Measurements from ENCODE around the gene FANCC.
A peak's percentile ranks its signal among the peaks of the same experiment; 100 is the strongest.

Gene FANCC

DNA sequence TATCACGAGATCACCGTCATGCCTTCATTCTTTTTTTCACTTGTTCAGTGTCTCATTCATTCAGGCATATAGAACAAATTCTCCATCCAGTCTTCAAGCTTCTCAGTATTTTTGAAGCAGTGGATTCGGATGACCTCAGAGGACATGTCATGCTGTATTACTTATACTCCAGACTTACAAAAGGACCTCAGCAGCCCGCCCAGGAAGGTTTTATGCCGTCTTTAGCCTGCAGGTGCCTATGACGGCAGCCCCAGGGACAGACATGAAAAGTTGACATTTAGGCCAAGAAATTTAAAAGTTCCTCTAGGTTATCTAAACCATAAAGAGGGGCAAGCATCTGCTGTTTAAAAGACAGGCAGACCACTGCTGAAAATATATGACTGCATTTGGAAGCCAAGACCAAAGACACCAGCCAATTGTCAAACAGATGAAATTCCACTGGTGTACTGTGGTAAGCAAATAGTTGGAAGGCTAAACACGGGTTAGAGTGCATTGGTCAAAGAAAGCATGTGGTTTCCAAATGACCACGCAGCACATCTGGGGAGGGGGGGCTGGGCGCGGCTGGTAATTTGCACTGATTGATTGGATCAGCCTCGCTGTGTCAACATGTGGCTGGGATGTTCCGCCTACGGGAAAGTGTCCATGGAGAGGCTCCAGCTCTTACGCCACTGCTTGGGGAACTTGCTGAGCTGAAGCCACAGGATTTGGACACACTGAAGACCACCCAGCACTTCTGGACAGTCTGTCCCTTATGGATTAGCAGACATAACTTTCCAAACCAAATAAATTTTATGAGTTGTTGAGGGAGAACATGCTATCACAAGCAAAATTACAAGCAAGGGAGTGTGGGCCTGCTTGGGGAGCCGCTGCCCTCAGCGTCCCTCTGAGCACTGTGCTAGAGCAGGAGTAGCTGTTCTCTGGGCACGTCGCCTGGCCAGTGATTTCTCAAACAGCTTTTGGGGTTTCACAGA is 173.6 kb downstream of the FANCC start:
- no peak for DNase-seq (ENCODE audit: low read depth in 3 of 3)

- DNase-seq (ENCODE audit: low read depth in 3 of 3) = no peak
Measured at GRCh38 chr9:95142728-95143127, 174.8 kb downstream of the FANCC start.

DNA sequence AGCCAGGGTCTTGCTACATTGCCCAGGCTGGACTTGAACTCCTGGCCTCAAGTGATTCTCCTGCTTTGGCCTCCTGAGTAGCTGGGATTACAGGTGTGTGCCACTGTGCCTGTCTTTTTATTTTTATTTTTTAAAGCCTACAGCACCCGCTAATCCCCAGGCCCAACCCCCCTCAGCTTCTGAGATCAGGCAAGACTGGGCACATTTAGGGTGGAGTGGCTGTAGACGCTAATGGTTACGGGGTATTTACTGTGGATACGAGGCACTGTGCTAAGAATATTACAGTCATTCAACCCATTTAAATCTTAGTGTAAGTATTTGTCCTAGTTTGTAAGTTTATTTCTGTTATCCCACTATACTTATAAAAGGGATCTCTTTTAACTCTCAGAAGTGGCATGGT is 175.2 kb downstream of the FANCC start:
- no peak for DNase-seq (ENCODE audit: low read depth in 3 of 3)

DNA sequence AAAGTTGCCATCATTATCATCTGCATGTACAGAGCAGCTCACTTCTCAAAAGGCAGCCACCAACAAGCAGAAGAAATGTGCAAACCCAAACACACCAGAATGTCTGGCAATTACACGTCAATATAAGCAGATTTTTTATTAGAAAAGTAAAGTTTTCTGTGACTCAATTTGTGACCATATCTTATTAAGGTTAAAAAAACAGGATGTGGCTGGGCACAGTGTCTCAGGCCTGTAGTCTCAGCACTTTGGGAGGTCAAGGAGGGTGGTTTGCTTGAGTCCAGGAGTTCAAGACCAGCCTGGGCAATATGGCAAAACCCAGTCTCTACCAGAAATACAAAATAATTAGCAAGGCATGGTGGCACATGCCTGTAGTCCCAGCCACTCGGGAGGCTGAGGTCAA is 176.7 kb downstream of the FANCC start:
- no peak for DNase-seq (ENCODE audit: low read depth in 3 of 3)

GRCh38 chr9:95139126-95139525 is 178.4 kb downstream of the FANCC start:
- DNase-seq (ENCODE audit: low read depth in 3 of 3) = no peak

DNA sequence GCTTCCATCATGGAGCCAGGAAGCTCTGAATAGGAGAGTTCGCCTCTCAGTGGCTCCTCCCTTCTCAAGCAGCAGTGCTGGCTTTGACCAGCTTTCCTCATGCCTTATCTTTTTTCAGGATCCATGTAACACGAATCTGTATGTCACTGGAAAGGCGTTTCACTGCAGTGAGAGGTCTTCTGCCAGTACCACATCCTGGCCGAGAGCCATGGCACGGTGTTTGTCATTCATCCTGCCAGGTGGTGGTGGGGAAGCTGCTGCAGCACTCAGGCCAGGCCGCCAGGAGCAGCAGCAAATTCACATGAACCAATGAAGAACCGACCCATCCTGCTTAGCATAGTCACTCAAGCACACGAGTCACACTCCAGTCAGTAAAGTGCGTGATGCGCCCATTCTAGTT is 179.0 kb downstream of the FANCC start:
- no peak for DNase-seq (ENCODE audit: low read depth in 3 of 3)

DNA sequence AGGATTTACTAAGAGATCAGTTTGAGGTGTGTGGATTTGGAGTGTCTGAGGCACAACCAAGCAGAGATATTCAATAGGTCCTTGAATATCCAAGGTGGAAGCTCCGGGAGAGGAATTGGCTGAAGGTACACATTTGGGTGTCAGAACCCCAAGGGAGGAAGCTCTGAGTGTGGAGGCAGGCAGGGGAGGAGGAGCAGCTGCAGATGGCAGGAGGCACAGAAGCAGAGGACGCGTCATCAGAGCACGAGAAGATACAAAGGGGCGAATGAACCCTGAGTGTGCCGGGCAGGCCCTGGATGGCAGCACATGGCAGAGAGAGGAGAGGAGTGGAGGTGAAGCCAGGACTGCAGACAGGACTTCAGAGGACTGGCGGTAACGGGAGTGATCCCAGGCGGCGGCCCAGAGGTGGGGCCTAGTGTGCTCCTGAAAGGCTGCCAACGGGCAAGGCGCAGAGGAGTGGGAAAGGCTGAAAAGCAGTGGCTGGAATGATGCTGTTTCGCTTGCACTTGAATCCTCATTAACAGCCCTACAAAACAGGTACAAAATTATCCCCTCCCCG is 179.8 kb downstream of the FANCC start:
- DNase-seq (ENCODE audit: low read depth in 3 of 3) = no peak

- no peak for DNase-seq (ENCODE audit: low read depth in 3 of 3)
Measured at GRCh38 chr9:95135756-95136155, 181.8 kb downstream of the FANCC start.

- no peak for DNase-seq (ENCODE audit: low read depth in 3 of 3)
Measured at GRCh38 chr9:95134457-95134881, 183.0 kb downstream of the FANCC start.

- no peak for DNase-seq (ENCODE audit: low read depth in 3 of 3)
Measured at GRCh38 chr9:95133325-95133705, 184.2 kb downstream of the FANCC start.

DNA sequence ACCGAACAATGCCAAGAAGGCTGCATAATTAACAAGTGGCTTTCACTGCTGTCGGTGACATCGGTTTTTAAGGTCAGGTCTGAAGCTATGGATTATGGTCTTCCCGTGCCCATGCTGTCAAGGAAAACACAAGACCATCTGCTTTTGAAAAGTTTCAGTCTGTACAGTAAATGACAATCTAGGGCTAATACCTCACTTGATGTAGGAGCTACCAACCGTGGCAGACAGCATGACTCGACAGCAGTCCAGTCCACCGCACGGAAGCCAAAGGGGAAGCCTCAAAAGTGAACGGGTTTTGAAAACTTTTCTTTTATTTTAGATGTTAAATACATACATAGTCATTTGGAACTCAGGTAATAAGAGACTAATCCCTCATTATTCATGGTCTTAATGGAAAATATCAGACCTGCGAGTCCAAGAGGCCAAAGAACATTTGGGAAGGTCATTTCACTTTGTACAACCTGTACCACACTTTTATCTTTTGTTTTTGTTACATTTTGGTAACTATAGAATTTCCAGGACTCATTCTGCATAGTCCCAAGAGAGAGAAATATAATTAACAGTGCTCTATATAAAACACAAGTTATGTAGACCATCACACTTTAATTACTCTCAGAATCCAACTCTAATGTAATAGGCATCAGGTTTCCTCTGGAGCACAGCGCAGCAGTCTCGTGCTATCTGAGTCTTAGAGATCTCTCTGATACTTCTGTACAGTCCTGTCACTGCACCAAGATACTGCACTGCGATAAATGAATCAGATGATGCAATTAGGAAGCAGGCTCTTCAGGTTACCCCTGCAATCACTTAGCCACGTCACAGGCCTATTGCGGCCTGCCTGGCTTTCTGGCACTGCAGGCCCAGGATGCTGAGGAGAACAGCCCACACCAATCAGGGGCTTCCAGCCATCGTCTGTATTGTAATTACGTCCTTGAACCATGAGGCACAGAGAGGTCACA is 184.9 kb downstream of the FANCC start:
- no peak for DNase-seq (ENCODE audit: low read depth in 3 of 3)

DNA sequence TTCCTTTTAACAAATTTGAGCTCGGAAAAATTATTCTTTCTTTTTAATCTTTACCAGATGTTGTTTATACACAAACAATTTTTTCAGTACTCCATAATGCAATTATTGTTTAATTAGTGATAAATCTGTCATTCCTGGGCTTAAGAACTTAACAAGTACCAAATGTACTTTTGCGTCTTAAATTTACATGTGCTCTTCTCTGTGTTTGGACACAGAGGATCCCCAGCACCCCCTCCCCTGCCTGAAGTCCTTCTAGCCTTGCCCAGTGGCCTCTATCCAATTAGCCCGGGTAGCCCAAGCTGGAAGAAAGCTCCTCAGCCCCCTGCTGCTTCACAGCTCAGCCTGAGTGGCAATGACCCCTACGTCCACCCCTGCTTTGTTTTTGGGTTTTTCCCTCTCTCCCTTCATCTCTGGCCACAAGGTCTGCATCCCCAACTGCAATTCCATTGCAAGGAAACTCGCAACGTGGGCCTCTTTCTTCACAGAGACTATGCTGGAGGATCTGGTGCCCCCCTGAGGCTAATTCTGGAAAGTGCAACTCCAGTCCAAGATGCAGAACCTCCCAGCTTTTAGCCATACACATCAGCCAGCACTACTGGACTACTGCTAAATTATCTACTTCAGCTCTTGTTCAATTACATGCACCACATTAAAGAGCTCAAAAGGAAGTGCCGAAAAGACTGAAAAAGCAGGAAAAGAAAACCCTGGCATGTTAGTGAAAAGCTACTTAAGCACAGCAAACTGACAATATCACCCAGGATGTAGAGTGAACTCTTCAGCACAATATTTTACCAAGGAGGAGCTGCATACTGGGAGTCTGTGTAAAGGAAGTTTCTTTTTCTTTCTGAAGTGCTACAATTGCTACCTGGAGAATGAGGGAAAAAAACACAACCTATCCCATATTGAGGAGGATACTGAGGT is 186.2 kb downstream of the FANCC start:
- DNase-seq (ENCODE audit: low read depth in 3 of 3) = peak; percentile 2 to 45 (median 11)

GRCh38 chr9:95130484-95130883 is 187.0 kb downstream of the FANCC start:
- DNase-seq (ENCODE audit: low read depth in 3 of 3) = no peak

DNA sequence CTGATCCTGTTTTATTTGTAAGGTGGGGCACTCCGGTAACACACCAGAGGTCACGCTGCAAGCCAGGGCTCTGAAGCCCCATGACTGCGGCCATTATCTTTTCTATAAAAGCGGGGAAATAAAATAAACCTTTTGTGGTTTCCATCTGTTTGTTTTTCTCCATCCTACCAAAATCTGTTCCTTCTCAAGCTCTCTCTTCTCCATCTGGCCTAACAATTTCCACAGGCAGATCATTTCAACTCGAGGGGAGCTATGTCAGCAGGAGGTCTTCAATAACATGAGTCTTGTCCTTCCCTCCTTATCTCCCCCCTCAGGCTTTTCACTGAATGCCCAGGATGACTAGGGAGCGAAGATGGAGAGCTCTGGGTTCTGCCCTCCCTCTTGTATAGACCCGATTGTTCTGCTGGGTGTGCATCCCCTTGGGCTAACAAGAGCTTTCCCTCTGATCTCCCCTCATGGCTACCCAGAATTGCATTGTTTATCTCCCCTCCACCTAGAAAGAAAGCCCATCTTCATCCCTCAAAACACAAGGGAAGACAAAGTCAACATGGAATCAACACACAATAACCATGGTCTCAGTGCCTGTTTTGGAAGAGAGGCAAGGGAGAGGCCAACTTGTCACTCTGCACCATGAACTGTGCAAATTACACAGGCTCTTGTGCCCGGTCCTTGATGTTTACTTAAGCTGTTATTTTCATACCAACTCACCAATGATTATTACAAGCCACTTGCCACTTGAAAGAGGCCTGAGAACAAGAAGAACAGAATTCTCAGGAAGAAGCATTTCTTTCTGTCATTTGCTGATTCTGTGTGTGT is 187.8 kb downstream of the FANCC start:
- DNase-seq (ENCODE audit: low read depth in 3 of 3) = no peak

- no peak for DNase-seq (ENCODE audit: low read depth in 3 of 3)
Measured at GRCh38 chr9:95128177-95128524, 189.4 kb downstream of the FANCC start.

GRCh38 chr9:95127249-95128176 is 190.0 kb downstream of the FANCC start:
- peak; percentile 43 to 70 (median 51) for DNase-seq (ENCODE audit: low read depth in 3 of 3)

DNA sequence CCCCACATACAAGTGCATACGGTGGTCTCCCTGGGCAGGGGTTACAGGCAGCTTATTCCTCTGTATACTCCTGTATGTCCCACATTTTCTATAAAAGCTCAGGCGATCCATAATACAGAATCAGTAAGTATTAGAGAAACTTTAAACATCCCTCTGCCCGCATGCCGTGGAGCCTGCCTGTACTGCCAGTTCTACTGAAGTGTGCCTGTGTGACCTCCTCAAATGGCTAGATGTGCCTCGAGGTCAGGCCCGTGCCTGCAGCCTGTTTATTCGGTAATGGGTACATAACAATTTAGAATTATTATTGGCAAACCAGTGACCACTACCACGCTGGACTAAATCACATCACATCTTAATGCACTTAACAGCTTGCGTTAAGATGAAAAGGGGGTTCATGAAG is 190.8 kb downstream of the FANCC start:
- no peak for DNase-seq (ENCODE audit: low read depth in 3 of 3)

GRCh38 chr9:95125652-95126051 is 191.9 kb downstream of the FANCC start:
- no peak for DNase-seq (ENCODE audit: low read depth in 3 of 3)
